Liver (tissue), 9 donors: Measurements from ENCODE around the gene ZNF580. TPM values are rescaled to one million over a fixed set of nuclear protein-coding genes. Genes with fewer than 3 reads are reported as not detected.

ENCODE experiments used
- DNase-seq: peaks from one replicate; pipeline ENCODE4 v3.0.0-alpha.2; 2017; ENCODE audit warnings: low spot score
- H3K27ac ChIP-seq, 2 donors: one replicate each; pipeline ENCODE4 v1.7.0; 2013; ENCODE audit warnings: inconsistent platforms in 2 of 2, low read length in 2 of 2, control low read depth in 1 of 2, low read depth in 1 of 2, mild to moderate bottlenecking in 1 of 2
- H3K27me3 ChIP-seq, 4 donors: one replicate each; pipeline versions ENCODE4 v1.6.1 to v1.7.0; 2013; ENCODE audit warnings: low read length in 3 of 4, inconsistent platforms in 1 of 4, mild to moderate bottlenecking in 1 of 4, moderate library complexity in 1 of 4; ENCODE audit not compliant: control insufficient read depth in 4 of 4, insufficient read depth in 4 of 4
- H3K36me3 ChIP-seq, 4 donors: one replicate each; pipeline versions ENCODE4 v1.6.1 to v1.7.0; 2013; ENCODE audit warnings: low read length in 3 of 4, mild to moderate bottlenecking in 3 of 4, low read depth in 1 of 4, moderate library complexity in 1 of 4; ENCODE audit not compliant: control insufficient read depth in 4 of 4, insufficient read depth in 3 of 4
- H3K4me1 ChIP-seq, 4 donors: one replicate each; pipeline versions ENCODE4 v1.6.1 to v1.7.0; 2013; ENCODE audit warnings: low read length in 3 of 4, mild to moderate bottlenecking in 3 of 4, moderate library complexity in 1 of 4; ENCODE audit not compliant: control insufficient read depth in 4 of 4, insufficient read depth in 4 of 4
- H3K4me3 ChIP-seq, 3 donors: one replicate each; pipeline versions ENCODE4 v1.6.1 to v1.7.0; 2013; ENCODE audit warnings: low read length in 3 of 3, control low read depth in 1 of 3, low read depth in 1 of 3, mild to moderate bottlenecking in 1 of 3
- H3K9ac ChIP-seq, 2 donors: one replicate each; pipeline ENCODE4 v1.7.0; 2013; ENCODE audit warnings: low read length in 2 of 2, mild to moderate bottlenecking in 2 of 2, moderate library complexity in 2 of 2, control low read depth in 1 of 2, low read depth in 1 of 2
- H3K9me3 ChIP-seq, 4 donors: one replicate each; pipeline versions ENCODE4 v1.6.1 to v1.7.0; 2013; ENCODE audit warnings: low read length in 3 of 4; ENCODE audit not compliant: control insufficient read depth in 4 of 4
- FOXA1 ChIP-seq: IDR thresholded peaks from 2 replicates; pipeline ENCODE4 v1.6.1; 2016; ENCODE audit warnings: antibody characterized with exemption
- FOXA2 ChIP-seq: IDR thresholded peaks from 2 replicates; pipeline ENCODE4 v1.6.1; 2016; ENCODE audit warnings: antibody characterized with exemption
- GABPA ChIP-seq, 2 donors: IDR thresholded peaks in 1 of 2; conservative IDR thresholded peaks in 1 of 2; 2 replicates each; pipeline ENCODE4 v1.6.1; 2016; ENCODE audit warnings: antibody characterized with exemption in 2 of 2, mild to moderate bottlenecking in 1 of 2, moderate library complexity in 1 of 2
- HNF4A ChIP-seq, 2 donors: conservative IDR thresholded peaks; 2 replicates each; pipeline ENCODE4 v1.6.1; 2016; ENCODE audit warnings: antibody characterized with exemption in 2 of 2, mild to moderate bottlenecking in 2 of 2
- JUND ChIP-seq, 2 donors: IDR thresholded peaks; 2 replicates each; pipeline ENCODE4 v1.6.1; 2016; ENCODE audit warnings: antibody characterized with exemption in 2 of 2
- RAD21 ChIP-seq, 2 donors: IDR thresholded peaks; 2 replicates each; pipeline ENCODE4 v1.6.1; 2016; ENCODE audit warnings: antibody characterized with exemption in 2 of 2, mild to moderate bottlenecking in 2 of 2
- SP1 ChIP-seq: IDR thresholded peaks from 2 replicates; pipeline ENCODE4 v1.6.1; 2018; ENCODE audit warnings: antibody characterized with exemption, mild to moderate bottlenecking
- TAF1 ChIP-seq: conservative IDR thresholded peaks from 2 replicates; pipeline ENCODE4 v1.6.1; 2016; ENCODE audit warnings: antibody characterized with exemption, mild to moderate bottlenecking
- YY1 ChIP-seq: IDR thresholded peaks from 2 replicates; pipeline ENCODE4 v1.6.1; 2016; ENCODE audit warnings: antibody characterized with exemption, mild to moderate bottlenecking
- WGBS: extraction: QIAGEN DNeasy Blood & Tissue Kit; methylation state at CpG from one replicate; pipeline ENCODE4 v1.1.7; 2013; 5-methylcytosine and 5-hydroxymethylcytosine counted together
- polyA plus RNA-seq, 2 donors: library from polyadenylated mRNA; stranded (reverse) in 1 of 2; unstranded in 1 of 2; fragments of 200-250 nt in 1 of 2; fragments of >200 nt in 1 of 2; fragmentation: Nextera tagmentation in 1 of 2; extraction: Ambion mirVana in 1 of 2; gene quantifications; one replicate each; pipeline versions ENCODE4 v1.2.1 to v1.2.3, GENCODE V29; 2013 to 2015
- total RNA-seq, 2 donors: library from RNA; depleted of rRNA; stranded (reverse); fragments of >200 nt; gene quantifications; one replicate each; pipeline ENCODE4 v1.2.3, GENCODE V29; 2014
- TF ChIP-seq, protein P1 (sequence below): IDR thresholded peaks from 2 replicates; pipeline ENCODE4 v1.6.1; 2016; ENCODE audit warnings: antibody characterized with exemption
- TF ChIP-seq, protein P2 (sequence below): IDR thresholded peaks from 2 replicates; pipeline ENCODE4 v1.6.1; 2016; ENCODE audit warnings: antibody characterized with exemption, mild to moderate bottlenecking
- donor health status: healthy.
- donor health status: healthy.
- donor health status: healthy.
- donor health status: healthy.
- donor health status: healthy.

Gene ZNF580
- total and polyA plus RNA-seq, 4 donors = 2.6 to 5.2 (median 5.1) TPM

DNA sequence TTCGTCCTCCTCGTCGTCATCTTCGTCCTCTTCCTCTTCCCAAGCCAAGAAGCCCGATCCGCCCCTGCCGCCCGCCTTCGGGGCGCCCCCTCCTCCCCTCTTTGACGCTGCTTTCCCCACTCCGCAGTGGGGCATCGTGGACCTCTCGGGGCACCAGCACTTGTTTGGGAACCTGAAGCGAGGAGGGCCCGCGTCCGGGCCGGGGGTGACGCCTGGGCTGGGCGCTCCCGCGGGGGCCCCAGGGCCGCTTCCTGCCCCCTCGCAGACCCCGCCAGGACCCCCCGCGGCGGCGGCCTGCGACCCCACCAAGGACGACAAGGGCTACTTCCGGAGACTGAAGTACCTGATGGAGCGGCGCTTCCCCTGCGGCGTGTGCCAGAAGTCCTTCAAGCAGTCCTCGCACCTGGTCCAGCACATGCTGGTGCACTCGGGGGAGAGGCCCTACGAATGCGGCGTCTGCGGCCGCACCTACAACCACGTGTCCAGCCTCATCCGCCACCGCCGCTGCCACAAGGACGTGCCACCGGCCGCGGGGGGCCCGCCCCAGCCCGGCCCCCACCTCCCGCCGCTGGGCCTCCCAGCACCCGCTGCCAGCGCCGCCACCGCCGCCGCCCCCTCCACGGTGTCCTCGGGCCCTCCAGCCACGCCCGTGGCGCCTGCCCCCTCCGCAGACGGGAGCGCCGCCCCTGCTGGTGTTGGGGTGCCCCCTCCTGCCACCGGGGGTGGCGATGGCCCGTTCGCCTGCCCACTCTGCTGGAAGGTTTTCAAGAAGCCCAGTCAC, 26.7 kb upstream of the ZNF580 start:
- no peaks in the 10 kb centered on the region for H3K27me3 ChIP-seq
- DNase-seq = no peak
- no peak overlapping the region for H3K4me3 ChIP-seq
- H3K9ac ChIP-seq = no peak overlapping the region
- WGBS = 95% methylated on average over 75 of the region's 75 CpGs
- TF ChIP-seq, protein P1, sequence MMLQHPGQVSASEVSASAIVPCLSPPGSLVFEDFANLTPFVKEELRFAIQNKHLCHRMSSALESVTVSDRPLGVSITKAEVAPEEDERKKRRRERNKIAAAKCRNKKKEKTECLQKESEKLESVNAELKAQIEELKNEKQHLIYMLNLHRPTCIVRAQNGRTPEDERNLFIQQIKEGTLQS = no peak
- TF ChIP-seq HNF4A (conservative IDR thresholded peaks at IDR 0.05) (no peak), RAD21 (IDR thresholded peaks at IDR 0.05) (no peak)
- peaks cover 0 to 28% (median 14%) of the 10 kb centered on the region in 4 donors for H3K36me3 ChIP-seq
- no peaks in the 10 kb centered on the region for H3K9me3 ChIP-seq
- no peak overlapping the region for H3K27ac ChIP-seq
- no peaks in the 10 kb centered on the region for H3K4me1 ChIP-seq

DNA sequence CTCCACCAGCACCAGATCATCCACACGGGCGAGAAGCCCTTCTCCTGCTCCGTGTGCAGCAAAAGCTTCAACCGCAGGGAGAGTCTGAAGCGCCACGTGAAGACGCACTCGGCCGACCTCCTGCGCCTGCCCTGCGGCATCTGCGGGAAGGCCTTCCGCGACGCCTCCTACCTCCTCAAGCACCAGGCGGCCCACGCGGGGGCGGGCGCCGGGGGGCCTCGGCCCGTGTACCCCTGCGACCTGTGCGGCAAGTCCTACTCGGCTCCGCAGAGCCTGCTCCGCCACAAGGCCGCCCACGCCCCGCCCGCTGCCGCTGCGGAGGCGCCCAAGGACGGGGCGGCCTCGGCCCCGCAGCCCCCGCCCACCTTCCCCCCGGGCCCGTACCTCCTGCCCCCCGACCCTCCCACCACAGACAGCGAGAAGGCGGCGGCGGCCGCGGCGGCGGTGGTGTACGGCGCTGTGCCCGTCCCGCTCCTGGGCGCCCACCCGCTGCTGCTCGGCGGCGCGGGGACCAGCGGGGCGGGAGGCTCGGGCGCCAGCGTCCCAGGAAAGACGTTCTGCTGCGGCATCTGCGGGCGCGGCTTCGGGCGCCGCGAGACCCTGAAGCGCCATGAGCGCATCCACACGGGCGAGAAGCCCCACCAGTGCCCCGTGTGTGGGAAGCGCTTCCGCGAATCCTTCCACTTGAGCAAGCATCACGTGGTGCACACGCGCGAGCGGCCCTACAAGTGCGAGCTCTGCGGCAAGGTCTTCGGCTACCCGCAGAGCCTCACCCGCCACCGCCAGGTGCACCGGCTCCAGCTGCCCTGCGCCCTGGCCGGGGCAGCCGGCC, 25.9 kb upstream of the ZNF580 start:
- Histone ChIP-seq H3K4me3 (no peak overlapping the region), H3K9ac (no peak overlapping the region), H3K27me3 (no peaks in the 10 kb centered on the region), H3K27ac (no peak overlapping the region), H3K9me3 (no peaks in the 10 kb centered on the region), H3K36me3 (peaks cover 0 to 21% (median 11%) of the 10 kb centered on the region in 4 donors), H3K4me1 (no peaks in the 10 kb centered on the region)
- no peak for DNase-seq
- 97% methylated on average over 98 of the region's 98 CpGs for WGBS
- no peak for TF ChIP-seq JUND (IDR thresholded peaks at IDR 0.05)
- no peak for TF ChIP-seq HNF4A (conservative IDR thresholded peaks at IDR 0.05)
- no peak for TF ChIP-seq GABPA (IDR thresholded peaks at IDR 0.05 in 1 of 2, conservative IDR thresholded peaks at IDR 0.05 in 1 of 2)
- TF ChIP-seq SP1 = no peak
- TF ChIP-seq RAD21 (IDR thresholded peaks at IDR 0.05) = no peak
- TF ChIP-seq YY1 = no peak
- no peak for TF ChIP-seq FOXA1
- no peak for TF ChIP-seq TAF1
- no peak for TF ChIP-seq FOXA2
- TF ChIP-seq, protein P1 = no peak
- TF ChIP-seq, protein P2, sequence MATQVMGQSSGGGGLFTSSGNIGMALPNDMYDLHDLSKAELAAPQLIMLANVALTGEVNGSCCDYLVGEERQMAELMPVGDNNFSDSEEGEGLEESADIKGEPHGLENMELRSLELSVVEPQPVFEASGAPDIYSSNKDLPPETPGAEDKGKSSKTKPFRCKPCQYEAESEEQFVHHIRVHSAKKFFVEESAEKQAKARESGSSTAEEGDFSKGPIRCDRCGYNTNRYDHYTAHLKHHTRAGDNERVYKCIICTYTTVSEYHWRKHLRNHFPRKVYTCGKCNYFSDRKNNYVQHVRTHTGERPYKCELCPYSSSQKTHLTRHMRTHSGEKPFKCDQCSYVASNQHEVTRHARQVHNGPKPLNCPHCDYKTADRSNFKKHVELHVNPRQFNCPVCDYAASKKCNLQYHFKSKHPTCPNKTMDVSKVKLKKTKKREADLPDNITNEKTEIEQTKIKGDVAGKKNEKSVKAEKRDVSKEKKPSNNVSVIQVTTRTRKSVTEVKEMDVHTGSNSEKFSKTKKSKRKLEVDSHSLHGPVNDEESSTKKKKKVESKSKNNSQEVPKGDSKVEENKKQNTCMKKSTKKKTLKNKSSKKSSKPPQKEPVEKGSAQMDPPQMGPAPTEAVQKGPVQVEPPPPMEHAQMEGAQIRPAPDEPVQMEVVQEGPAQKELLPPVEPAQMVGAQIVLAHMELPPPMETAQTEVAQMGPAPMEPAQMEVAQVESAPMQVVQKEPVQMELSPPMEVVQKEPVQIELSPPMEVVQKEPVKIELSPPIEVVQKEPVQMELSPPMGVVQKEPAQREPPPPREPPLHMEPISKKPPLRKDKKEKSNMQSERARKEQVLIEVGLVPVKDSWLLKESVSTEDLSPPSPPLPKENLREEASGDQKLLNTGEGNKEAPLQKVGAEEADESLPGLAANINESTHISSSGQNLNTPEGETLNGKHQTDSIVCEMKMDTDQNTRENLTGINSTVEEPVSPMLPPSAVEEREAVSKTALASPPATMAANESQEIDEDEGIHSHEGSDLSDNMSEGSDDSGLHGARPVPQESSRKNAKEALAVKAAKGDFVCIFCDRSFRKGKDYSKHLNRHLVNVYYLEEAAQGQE = no peak
